22Rv1 (cell line): ENCODE measurements around the gene AP1S2.

Experiments used
- H3K27ac ChIP-seq: fragments of 450-650 bp; 2 replicates; pipeline ENCODE4 v1.5.1; 2017
- ZFX ChIP-seq: fragments of 450-650 bp; IDR thresholded peaks from 2 replicates; pipeline ENCODE4 v1.6.1; 2017; ENCODE audit warnings: antibody characterized with exemption, borderline replicate concordance
- TF ChIP-seq, protein P1 (sequence below): fragments of 450-650 bp; IDR thresholded peaks from 2 replicates; pipeline ENCODE4 v1.5.1; 2017; ENCODE audit warnings: mild to moderate bottlenecking

AP1S2 gene

GRCh38 chrX:15785176-15785750, 69.3 kb downstream of the AP1S2 start:
- TF ChIP-seq, protein P1, sequence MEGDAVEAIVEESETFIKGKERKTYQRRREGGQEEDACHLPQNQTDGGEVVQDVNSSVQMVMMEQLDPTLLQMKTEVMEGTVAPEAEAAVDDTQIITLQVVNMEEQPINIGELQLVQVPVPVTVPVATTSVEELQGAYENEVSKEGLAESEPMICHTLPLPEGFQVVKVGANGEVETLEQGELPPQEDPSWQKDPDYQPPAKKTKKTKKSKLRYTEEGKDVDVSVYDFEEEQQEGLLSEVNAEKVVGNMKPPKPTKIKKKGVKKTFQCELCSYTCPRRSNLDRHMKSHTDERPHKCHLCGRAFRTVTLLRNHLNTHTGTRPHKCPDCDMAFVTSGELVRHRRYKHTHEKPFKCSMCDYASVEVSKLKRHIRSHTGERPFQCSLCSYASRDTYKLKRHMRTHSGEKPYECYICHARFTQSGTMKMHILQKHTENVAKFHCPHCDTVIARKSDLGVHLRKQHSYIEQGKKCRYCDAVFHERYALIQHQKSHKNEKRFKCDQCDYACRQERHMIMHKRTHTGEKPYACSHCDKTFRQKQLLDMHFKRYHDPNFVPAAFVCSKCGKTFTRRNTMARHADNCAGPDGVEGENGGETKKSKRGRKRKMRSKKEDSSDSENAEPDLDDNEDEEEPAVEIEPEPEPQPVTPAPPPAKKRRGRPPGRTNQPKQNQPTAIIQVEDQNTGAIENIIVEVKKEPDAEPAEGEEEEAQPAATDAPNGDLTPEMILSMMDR = no peak
- TF ChIP-seq ZFX = no peak
- H3K27ac ChIP-seq = no peak overlapping the region

- no peak overlapping the region for H3K27ac ChIP-seq
- TF ChIP-seq ZFX = no peak
- TF ChIP-seq, protein P1 = no peak
Observed at GRCh38 chrX:15781961-15782699, 72.5 kb downstream of the AP1S2 start.
